Left forelimb (tissue), 1 donor: ENCODE data around the gene PRDM2.

Experiments
- DNase-seq: peaks from one replicate; pipeline ENCODE4 v3.0.0-alpha.2; 2018; ENCODE audit warnings: low spot score

PRDM2 gene

GRCh38 chr1:13860031-13860430, 160.0 kb downstream of the PRDM2 start:
- no peak for DNase-seq

- no peak for DNase-seq
Measured at GRCh38 chr1:13864760-13865159, 164.8 kb downstream of the PRDM2 start.

GRCh38 chr1:13865851-13866250, 165.9 kb downstream of the PRDM2 start:
- no peak for DNase-seq

DNA sequence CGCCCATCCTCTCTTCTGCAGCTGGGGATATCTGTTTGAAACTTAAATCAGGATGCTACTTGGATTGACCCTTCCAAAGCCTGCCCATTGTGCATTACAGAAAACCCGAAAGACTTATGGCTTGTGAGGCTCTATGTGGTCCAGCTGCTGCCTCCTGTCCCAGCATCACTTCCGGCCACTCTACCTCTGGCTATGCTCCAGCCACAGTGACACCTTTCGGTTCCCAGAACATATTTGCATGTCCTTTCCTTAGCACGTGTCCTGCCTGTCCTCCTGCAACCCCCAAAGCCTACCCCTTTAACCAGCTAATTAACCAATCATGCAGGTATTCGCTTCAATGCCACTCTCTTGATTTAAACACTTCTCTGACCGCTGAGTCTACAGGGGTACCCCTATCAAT, 167.6 kb downstream of the PRDM2 start:
- DNase-seq = no peak

GRCh38 chr1:13869172-13869797, 169.3 kb downstream of the PRDM2 start:
- DNase-seq = no peak

GRCh38 chr1:13871413-13871812, 171.4 kb downstream of the PRDM2 start:
- no peak for DNase-seq

- DNase-seq = no peak
Measured at GRCh38 chr1:13871886-13872285, 171.9 kb downstream of the PRDM2 start.

DNA sequence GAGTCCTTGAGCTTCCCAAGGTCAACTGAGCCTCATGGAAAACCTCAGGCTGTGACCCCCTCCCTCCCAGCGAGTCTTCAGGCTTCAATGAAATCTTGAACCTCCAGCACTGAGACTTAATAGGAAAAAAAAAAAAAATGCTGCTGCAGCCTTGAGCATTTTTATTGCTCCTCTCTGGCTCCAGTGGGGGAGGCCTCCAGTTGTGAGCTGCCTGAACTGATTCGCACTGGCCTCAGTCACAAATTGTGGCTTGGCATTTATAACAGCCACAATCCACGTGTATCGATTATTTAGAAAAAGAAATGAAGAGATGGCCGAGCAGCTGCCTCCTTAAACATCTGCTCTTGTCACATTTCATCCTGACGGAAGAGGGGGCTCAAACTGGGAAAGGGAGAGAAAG, 173.0 kb downstream of the PRDM2 start:
- no peak for DNase-seq
